MM.1S (cell line): Measurements from ENCODE around the gene UTP15.

Experiments
- DNase-seq: peaks from one replicate; pipeline ENCODE4 v3.0.0-alpha.2; 2015
- H2AFZ ChIP-seq: fragments of 300-600 bp; sonication (generic); 2 replicates; pipeline ENCODE4 v1.6.0; 2016; ENCODE audit warnings: antibody characterized with exemption, low read length
- H3F3A ChIP-seq: fragments of 300-600 bp; sonication (generic); 2 replicates; pipeline ENCODE4 v1.6.1; 2016; ENCODE audit warnings: mild to moderate bottlenecking, antibody characterized with exemption, low read length, moderate library complexity, mixed read lengths; ENCODE audit not compliant: insufficient read depth
- H3K27ac ChIP-seq: fragments of 300-600 bp; sonication (generic); 2 replicates; pipeline ENCODE4 v1.5.1; 2016; ENCODE audit warnings: mild to moderate bottlenecking, low read length
- H3K27me3 ChIP-seq: fragments of 300-600 bp; sonication (generic); replicated peaks from 2 replicates; pipeline ENCODE4 v1.6.0; 2016; ENCODE audit warnings: low read length; ENCODE audit not compliant: insufficient read depth
- H3K36me3 ChIP-seq: fragments of 300-600 bp; sonication (generic); replicated peaks from 2 replicates; pipeline ENCODE4 v1.6.1; 2016; ENCODE audit warnings: mild to moderate bottlenecking, low read length, mixed read lengths; ENCODE audit not compliant: insufficient read depth
- H3K4me1 ChIP-seq: fragments of 300-600 bp; sonication (generic); 2 replicates; pipeline ENCODE4 v1.6.1; 2016; ENCODE audit warnings: low read length, mixed read lengths
- H3K4me2 ChIP-seq: fragments of 300-600 bp; sonication (generic); 2 replicates; pipeline ENCODE4 v1.6.0; 2016; ENCODE audit warnings: low read depth, low read length
- H3K4me3 ChIP-seq: fragments of 300-600 bp; sonication (generic); 2 replicates; pipeline ENCODE4 v1.5.1; 2016; ENCODE audit warnings: low read length, mixed read lengths
- H3K79me2 ChIP-seq: fragments of 300-600 bp; sonication (generic); 2 replicates; pipeline ENCODE4 v1.6.1; 2016; ENCODE audit warnings: mixed run types, low read length, mixed read lengths
- H3K9ac ChIP-seq: fragments of 300-600 bp; sonication (generic); 2 replicates; pipeline ENCODE4 v1.6.1; 2016; ENCODE audit warnings: low read length, mixed read lengths
- H3K9me2 ChIP-seq: fragments of 300-600 bp; sonication (generic); replicated peaks from 2 replicates; pipeline ENCODE4 v1.6.1; 2016; ENCODE audit warnings: mild to moderate bottlenecking, low read length, mixed read lengths; ENCODE audit not compliant: insufficient read depth
- H3K9me3 ChIP-seq: fragments of 300-600 bp; sonication (generic); replicated peaks from 2 replicates; pipeline ENCODE4 v1.6.1; 2016; ENCODE audit warnings: mild to moderate bottlenecking, low read length, mixed read lengths; ENCODE audit not compliant: insufficient read depth
- H4K20me1 ChIP-seq: fragments of 300-600 bp; sonication (generic); 2 replicates; pipeline ENCODE4 v1.6.1; 2016; ENCODE audit warnings: mild to moderate bottlenecking, low read length, moderate library complexity, mixed read lengths; ENCODE audit not compliant: insufficient read depth
- EZH2 ChIP-seq: fragments of 300-600 bp; sonication (generic); optimal IDR thresholded peaks from 2 replicates; pipeline ENCODE3; 2017; ENCODE audit warnings: low read depth, mild to moderate bottlenecking, antibody characterized with exemption, low read length, mixed read lengths
- EZH2phosphoT487 ChIP-seq: fragments of 300-600 bp; sonication (generic); IDR thresholded peaks from 2 replicates; pipeline ENCODE4 v1.6.1; 2018; ENCODE audit warnings: antibody characterized with exemption, low read length
- TF ChIP-seq, protein P1 (sequence below): fragments of 300-600 bp; sonication (generic); IDR thresholded peaks from 2 replicates; pipeline ENCODE4 v1.5.1; 2016; ENCODE audit warnings: antibody characterized with exemption, low read length, mixed read lengths

The UTP15 gene

DNA sequence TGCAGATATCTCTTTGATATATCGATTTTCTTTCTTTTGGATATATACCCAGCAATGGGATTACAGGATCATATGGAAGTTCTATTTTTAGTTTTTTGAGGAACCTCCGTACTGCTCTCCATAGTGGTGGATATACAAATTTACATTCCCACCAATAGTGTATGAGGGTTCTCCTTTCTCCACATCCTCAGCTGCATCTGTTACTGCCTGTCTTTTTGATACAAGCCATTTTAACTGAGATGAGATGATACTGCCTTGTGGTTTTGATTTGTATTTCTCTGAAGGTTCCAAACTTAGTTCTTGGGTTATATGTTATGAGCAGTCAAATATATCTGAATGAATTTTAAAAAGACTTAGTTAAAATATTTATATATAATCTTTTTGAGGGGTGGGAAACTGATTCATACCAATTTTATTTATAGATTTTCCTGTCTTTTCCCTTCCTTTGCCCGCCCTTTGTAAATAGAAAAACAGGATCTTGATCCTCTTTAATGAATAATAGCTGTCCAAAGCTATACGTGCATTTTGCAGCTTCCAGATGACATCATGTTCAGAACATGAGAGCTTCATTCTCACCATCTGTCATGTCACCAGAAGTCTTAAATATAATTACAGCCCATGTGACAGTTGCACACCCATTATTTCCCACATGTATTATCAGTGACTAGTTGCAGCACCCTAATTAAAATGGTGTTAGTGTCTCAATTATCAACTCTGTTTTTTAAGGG lies 54.2 kb downstream of the UTP15 start:
- no peak for TF ChIP-seq EZH2phosphoT487
- no peak for TF ChIP-seq EZH2
- TF ChIP-seq, protein P1, sequence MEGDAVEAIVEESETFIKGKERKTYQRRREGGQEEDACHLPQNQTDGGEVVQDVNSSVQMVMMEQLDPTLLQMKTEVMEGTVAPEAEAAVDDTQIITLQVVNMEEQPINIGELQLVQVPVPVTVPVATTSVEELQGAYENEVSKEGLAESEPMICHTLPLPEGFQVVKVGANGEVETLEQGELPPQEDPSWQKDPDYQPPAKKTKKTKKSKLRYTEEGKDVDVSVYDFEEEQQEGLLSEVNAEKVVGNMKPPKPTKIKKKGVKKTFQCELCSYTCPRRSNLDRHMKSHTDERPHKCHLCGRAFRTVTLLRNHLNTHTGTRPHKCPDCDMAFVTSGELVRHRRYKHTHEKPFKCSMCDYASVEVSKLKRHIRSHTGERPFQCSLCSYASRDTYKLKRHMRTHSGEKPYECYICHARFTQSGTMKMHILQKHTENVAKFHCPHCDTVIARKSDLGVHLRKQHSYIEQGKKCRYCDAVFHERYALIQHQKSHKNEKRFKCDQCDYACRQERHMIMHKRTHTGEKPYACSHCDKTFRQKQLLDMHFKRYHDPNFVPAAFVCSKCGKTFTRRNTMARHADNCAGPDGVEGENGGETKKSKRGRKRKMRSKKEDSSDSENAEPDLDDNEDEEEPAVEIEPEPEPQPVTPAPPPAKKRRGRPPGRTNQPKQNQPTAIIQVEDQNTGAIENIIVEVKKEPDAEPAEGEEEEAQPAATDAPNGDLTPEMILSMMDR, result no peak
- no peaks in the 10 kb centered on the region for H4K20me1 ChIP-seq
- no peak for DNase-seq
- no peak overlapping the region for H3K9ac ChIP-seq
- H3K27me3 ChIP-seq, result no peaks in the 10 kb centered on the region
- no peak overlapping the region for H3K4me3 ChIP-seq
- H3K27ac ChIP-seq, result no peak overlapping the region
- no peaks in the 10 kb centered on the region for H3K36me3 ChIP-seq
- no peak overlapping the region for H3K4me2 ChIP-seq
- no peaks in the 10 kb centered on the region for H3K9me2 ChIP-seq
- no peak overlapping the region for H2AFZ ChIP-seq
- H3K9me3 ChIP-seq, result no peaks in the 10 kb centered on the region
- H3F3A ChIP-seq, result peaks cover 3% of the 10 kb centered on the region; the same call in 1 of the 2 replicates
- no peaks in the 10 kb centered on the region for H3K79me2 ChIP-seq
- peaks cover 8% of the 10 kb centered on the region for H3K4me1 ChIP-seq

DNA sequence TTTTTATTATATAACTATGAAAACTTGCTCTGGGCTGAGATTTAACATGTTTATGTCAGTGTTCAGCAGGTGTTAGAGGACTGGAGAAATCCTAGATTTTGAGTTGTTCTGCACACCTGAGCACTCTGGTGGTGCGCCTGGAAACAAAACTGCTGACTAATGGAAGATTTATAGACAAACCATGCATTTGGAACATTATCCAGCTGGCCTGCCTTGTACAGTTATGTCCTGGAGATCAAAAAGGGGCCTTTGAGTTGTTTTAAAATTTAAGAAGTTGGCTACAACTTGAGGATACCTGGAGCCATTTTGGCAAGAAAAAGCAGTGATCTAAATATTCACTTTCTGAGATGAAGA lies 54.8 kb downstream of the UTP15 start:
- Histone ChIP-seq H3K9me2 (no peaks in the 10 kb centered on the region), H2AFZ (no peak overlapping the region), H3K9ac (no peak overlapping the region), H3K27me3 (no peaks in the 10 kb centered on the region), H3K9me3 (no peaks in the 10 kb centered on the region), H3K79me2 (no peaks in the 10 kb centered on the region), H3K4me1 (peaks cover 8% of the 10 kb centered on the region), H3K36me3 (no peaks in the 10 kb centered on the region), H3K4me3 (no peak overlapping the region), H3F3A (peaks cover 3% of the 10 kb centered on the region; the same call in 1 of the 2 replicates), H3K4me2 (no peak overlapping the region), H3K27ac (no peak overlapping the region), H4K20me1 (no peaks in the 10 kb centered on the region)
- DNase-seq, result no peak
- TF ChIP-seq EZH2phosphoT487 (no peak), EZH2 (no peak)
- TF ChIP-seq, protein P1, result no peak

DNA sequence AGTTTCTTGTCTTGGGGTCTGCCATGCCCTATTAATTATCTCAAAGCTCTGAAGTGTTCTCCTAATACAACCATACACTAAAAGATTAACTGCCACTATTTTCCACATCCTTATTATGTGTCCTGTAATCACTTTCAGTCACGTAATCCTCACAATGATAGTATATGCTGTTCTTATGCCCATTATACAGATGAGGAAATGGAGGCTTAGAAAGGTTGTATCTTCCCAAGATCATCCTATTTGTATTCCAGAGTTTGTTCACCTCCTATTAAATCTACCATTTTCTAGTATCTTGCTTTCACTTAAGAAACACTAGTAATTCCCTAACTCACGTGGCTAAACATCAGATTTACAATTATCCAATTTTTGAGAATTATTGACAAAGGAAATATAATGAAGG lies 57.5 kb downstream of the UTP15 start:
- H3K4me3 ChIP-seq, result no peak overlapping the region
- no peak overlapping the region for H3K9ac ChIP-seq
- no peaks in the 10 kb centered on the region for H3K36me3 ChIP-seq
- H3K4me2 ChIP-seq, result no peak overlapping the region
- peaks cover 2% of the 10 kb centered on the region for H3K4me1 ChIP-seq
- H3K27me3 ChIP-seq, result no peaks in the 10 kb centered on the region
- H3K9me2 ChIP-seq, result no peaks in the 10 kb centered on the region
- no peak overlapping the region for H3K27ac ChIP-seq
- H3K79me2 ChIP-seq, result no peaks in the 10 kb centered on the region
- H2AFZ ChIP-seq, result no peak overlapping the region
- no peaks in the 10 kb centered on the region for H3K9me3 ChIP-seq
- no peaks in the 10 kb centered on the region for H4K20me1 ChIP-seq
- DNase-seq, result no peak
- TF ChIP-seq EZH2 (no peak), EZH2phosphoT487 (no peak)
- TF ChIP-seq, protein P1, result no peak
- H3F3A ChIP-seq, result no peaks in the 10 kb centered on the region; the same call in 1 of the 2 replicates
